ENCODE measurements around the gene MEIS1. TPM values are rescaled to one million over a fixed set of nuclear protein-coding genes. Genes with fewer than 3 reads are reported as not detected.

Gene MEIS1
- total RNA-seq, 2 donors from 2014 or later: 1.8 to 2.3 TPM

- Histone ChIP-seq H3K27ac (ENCODE audit: low read depth, low read length) (peak overlapping the region; percentile 89), H3K4me3 (ENCODE audit: low read length) (peak overlapping the region; percentile 97), H3K36me3 (ENCODE audit: control insufficient read depth, insufficient read depth, low read length) (no peaks in the 10 kb centered on the region), H3K27me3 (ENCODE audit: control insufficient read depth, insufficient read depth, low read length, poor library complexity, severe bottlenecking) (peaks cover 57% of the 10 kb centered on the region), H3K4me1 (ENCODE audit: control insufficient read depth, insufficient read depth, low read length) (peaks cover 13% of the 10 kb centered on the region), H3K9ac (ENCODE audit: extremely low read depth, low read length, poor library complexity, severe bottlenecking) (peak overlapping the region; percentile 71), H3K9me3 (ENCODE audit: control insufficient read depth, low read length) (no peaks in the 10 kb centered on the region)
- TF ChIP-seq, protein P1, sequence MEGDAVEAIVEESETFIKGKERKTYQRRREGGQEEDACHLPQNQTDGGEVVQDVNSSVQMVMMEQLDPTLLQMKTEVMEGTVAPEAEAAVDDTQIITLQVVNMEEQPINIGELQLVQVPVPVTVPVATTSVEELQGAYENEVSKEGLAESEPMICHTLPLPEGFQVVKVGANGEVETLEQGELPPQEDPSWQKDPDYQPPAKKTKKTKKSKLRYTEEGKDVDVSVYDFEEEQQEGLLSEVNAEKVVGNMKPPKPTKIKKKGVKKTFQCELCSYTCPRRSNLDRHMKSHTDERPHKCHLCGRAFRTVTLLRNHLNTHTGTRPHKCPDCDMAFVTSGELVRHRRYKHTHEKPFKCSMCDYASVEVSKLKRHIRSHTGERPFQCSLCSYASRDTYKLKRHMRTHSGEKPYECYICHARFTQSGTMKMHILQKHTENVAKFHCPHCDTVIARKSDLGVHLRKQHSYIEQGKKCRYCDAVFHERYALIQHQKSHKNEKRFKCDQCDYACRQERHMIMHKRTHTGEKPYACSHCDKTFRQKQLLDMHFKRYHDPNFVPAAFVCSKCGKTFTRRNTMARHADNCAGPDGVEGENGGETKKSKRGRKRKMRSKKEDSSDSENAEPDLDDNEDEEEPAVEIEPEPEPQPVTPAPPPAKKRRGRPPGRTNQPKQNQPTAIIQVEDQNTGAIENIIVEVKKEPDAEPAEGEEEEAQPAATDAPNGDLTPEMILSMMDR (conservative IDR thresholded peaks at IDR 0.05): no peak
- 8% methylated on average over 2 of the region's 2 CpGs; no CpG with 5 or more reads in 1 of the 2 experiments for WGBS, 2 experiments (ENCODE audit: insufficient coverage in 1 of 2, insufficient read length in 1 of 2)
- DNase-seq: no peak
- Mint-ChIP-seq H3K27me3 (ENCODE audit: insufficient read depth) (peaks cover 92% of the 10 kb centered on the region), H3K36me3 (ENCODE audit: low read depth) (no peaks in the 10 kb centered on the region), H3K9me3 (no peaks in the 10 kb centered on the region), H3K4me1 (peaks cover 44% of the 10 kb centered on the region), H3K27ac (no peak overlapping the region), H3K4me3 (peak overlapping the region; percentile 64)
Observed at GRCh38 chr2:66435963-66436362, 1.0 kb downstream of the MEIS1 start.

DNA sequence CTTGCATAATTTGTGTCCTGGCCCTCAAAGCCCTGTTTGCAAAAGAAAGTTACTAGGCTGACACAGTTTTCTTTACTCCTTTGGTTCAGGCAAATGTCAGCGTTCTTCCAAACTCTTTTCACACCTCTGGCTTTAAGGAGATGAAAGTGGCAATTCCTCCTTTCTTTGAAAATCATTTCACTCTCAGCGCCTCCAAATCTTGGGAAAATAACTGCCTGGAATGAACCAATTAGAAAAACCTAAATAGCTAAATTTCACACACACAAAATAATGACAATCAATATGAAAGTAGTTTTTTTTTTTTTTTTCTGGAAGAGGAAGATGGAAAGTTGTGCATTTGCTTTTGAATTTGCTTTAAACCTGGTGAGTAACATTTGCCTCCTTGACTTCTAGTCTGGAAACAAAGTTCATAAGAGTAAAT is 1.7 kb downstream of the MEIS1 start:
- TF ChIP-seq, protein P1 (conservative IDR thresholded peaks at IDR 0.05): no peak
- peaks cover 13% of the 10 kb centered on the region for H3K4me1 ChIP-seq (ENCODE audit: control insufficient read depth, insufficient read depth, low read length)
- DNase-seq: no peak
- H3K36me3 ChIP-seq (ENCODE audit: control insufficient read depth, insufficient read depth, low read length): no peaks in the 10 kb centered on the region
- peaks cover 41% of the 10 kb centered on the region for H3K4me1 Mint-ChIP-seq
- no peaks in the 10 kb centered on the region for H3K9me3 Mint-ChIP-seq
- WGBS, 2 experiments (ENCODE audit: insufficient coverage in 1 of 2, insufficient read length in 1 of 2): 0% methylated on average over 1 to 2 of the region's 2 CpGs
- H3K9ac ChIP-seq (ENCODE audit: extremely low read depth, low read length, poor library complexity, severe bottlenecking): no peak overlapping the region
- H3K9me3 ChIP-seq (ENCODE audit: control insufficient read depth, low read length): no peaks in the 10 kb centered on the region
- H3K27ac Mint-ChIP-seq: no peak overlapping the region
- H3K27me3 ChIP-seq (ENCODE audit: control insufficient read depth, insufficient read depth, low read length, poor library complexity, severe bottlenecking): peaks cover 63% of the 10 kb centered on the region
- no peak overlapping the region for H3K4me3 Mint-ChIP-seq
- H3K27me3 Mint-ChIP-seq (ENCODE audit: insufficient read depth): peaks cover 92% of the 10 kb centered on the region
- H3K27ac ChIP-seq (ENCODE audit: low read depth, low read length): peak overlapping the region; percentile 89
- H3K4me3 ChIP-seq (ENCODE audit: low read length): peak overlapping the region; percentile 97
- H3K36me3 Mint-ChIP-seq (ENCODE audit: low read depth): no peaks in the 10 kb centered on the region

DNA sequence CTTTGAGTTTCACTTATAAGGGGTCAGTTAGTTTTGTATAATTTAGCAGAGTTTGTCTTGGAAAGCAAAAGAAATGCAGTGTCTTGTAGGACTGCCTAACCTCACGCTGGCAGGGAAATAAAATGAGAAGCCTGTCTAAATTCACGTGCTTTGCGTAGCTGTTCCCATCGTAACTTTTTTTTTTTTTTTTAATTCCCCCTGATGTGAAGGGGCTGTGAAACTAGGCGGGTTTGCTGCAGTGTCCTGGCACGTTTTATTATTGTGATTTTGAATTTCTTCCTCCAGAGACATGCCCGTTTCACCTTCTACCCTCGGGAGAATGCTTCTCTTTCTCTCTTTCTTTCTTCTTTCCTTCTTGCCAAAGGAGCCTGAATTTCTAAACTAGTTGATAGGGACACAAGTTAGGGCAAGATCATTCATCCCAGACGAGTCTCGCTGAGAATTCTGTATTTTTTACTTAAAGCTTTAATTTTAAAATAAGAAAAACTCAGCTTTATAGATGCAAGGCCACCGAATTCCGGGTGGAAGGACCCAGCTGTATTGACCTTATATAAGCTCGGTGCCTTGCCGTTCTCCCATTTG is 2.3 kb downstream of the MEIS1 start:
- Histone ChIP-seq H3K36me3 (ENCODE audit: control insufficient read depth, insufficient read depth, low read length) (no peaks in the 10 kb centered on the region), H3K27me3 (ENCODE audit: control insufficient read depth, insufficient read depth, low read length, poor library complexity, severe bottlenecking) (peaks cover 69% of the 10 kb centered on the region), H3K4me1 (ENCODE audit: control insufficient read depth, insufficient read depth, low read length) (peaks cover 13% of the 10 kb centered on the region), H3K9ac (ENCODE audit: extremely low read depth, low read length, poor library complexity, severe bottlenecking) (no peak overlapping the region), H3K4me3 (ENCODE audit: low read length) (peak overlapping the region; percentile 97), H3K27ac (ENCODE audit: low read depth, low read length) (peak overlapping the region; percentile 19), H3K9me3 (ENCODE audit: control insufficient read depth, low read length) (no peaks in the 10 kb centered on the region)
- H3K27me3 Mint-ChIP-seq (ENCODE audit: insufficient read depth): peaks cover 93% of the 10 kb centered on the region
- no peak for DNase-seq
- H3K4me3 Mint-ChIP-seq: peak overlapping the region; percentile 5
- H3K4me1 Mint-ChIP-seq: peaks cover 38% of the 10 kb centered on the region
- 4 to 8% methylated on average over 7 to 14 of the region's 14 CpGs for WGBS, 2 experiments (ENCODE audit: insufficient coverage in 1 of 2, insufficient read length in 1 of 2)
- no peak overlapping the region for H3K27ac Mint-ChIP-seq
- TF ChIP-seq, protein P1 (conservative IDR thresholded peaks at IDR 0.05): no peak
- no peaks in the 10 kb centered on the region for H3K9me3 Mint-ChIP-seq
- H3K36me3 Mint-ChIP-seq (ENCODE audit: low read depth): no peaks in the 10 kb centered on the region

Data from endodermal cell (in vitro differentiated cells).